Natural killer cell (primary cell): Measurements from ENCODE around the gene DUOXA1. TPM values are rescaled to one million over a fixed set of nuclear protein-coding genes. Genes with fewer than 3 reads are reported as not detected.

Experiments
- ATAC-seq, 3 donors: fragments of 150-1000 bp in 2 of 3; fragments of 200-7000 bp in 1 of 3; cut with Tn5 transposase; 1 replicate in 1 of 3; 2 replicates in 2 of 3; pipeline ENCODE4 v1.10.0; 2021; ENCODE audit warnings: mild to moderate bottlenecking in 2 of 3, moderate library complexity in 2 of 3
- DNase-seq, 2 donors: peaks; one replicate each; pipeline versions ENCODE4 v3.0.0 to v3.0.0-alpha.2; 2013 to 2021; ENCODE audit warnings: mixed read lengths in 1 of 2
- H3K27ac ChIP-seq: one replicate; pipeline ENCODE4 v1.5.1; 2013; ENCODE audit warnings: mild to moderate bottlenecking, low read length
- H3K27me3 ChIP-seq: one replicate; pipeline ENCODE4 v1.6.1; 2013; ENCODE audit warnings: low read length; ENCODE audit not compliant: control insufficient read depth, insufficient read depth
- H3K36me3 ChIP-seq: one replicate; pipeline ENCODE4 v1.6.1; 2013; ENCODE audit warnings: low read length; ENCODE audit not compliant: control insufficient read depth, insufficient read depth
- H3K4me1 ChIP-seq: one replicate; pipeline ENCODE4 v1.6.1; 2013; ENCODE audit warnings: low read length; ENCODE audit not compliant: control insufficient read depth, insufficient read depth
- H3K4me3 ChIP-seq: one replicate; pipeline ENCODE4 v1.5.1; 2013; ENCODE audit warnings: low read length
- H3K9me3 ChIP-seq: one replicate; pipeline ENCODE4 v1.6.1; 2013; ENCODE audit warnings: low read length; ENCODE audit not compliant: control insufficient read depth, insufficient read depth
- H3K27ac Mint-ChIP-seq, 2 donors: one replicate each; pipeline ENCODE4 v1.8.0; 2022; ENCODE audit warnings: mild to moderate bottlenecking in 2 of 2, mixed read lengths in 2 of 2, moderate library complexity in 1 of 2
- H3K27me3 Mint-ChIP-seq, 2 donors: one replicate each; pipeline ENCODE4 v1.8.0; 2022; ENCODE audit warnings: low read depth in 2 of 2, mixed read lengths in 2 of 2
- H3K36me3 Mint-ChIP-seq: one replicate; pipeline ENCODE4 v1.8.0; 2022; ENCODE audit warnings: mixed read lengths
- H3K4me1 Mint-ChIP-seq, 2 donors: one replicate each; pipeline ENCODE4 v1.8.0; 2022; ENCODE audit warnings: mixed read lengths in 2 of 2
- H3K4me3 Mint-ChIP-seq: one replicate; pipeline ENCODE4 v1.8.0; 2022; ENCODE audit warnings: mild to moderate bottlenecking, moderate library complexity, mixed read lengths
- H3K9me3 Mint-ChIP-seq, 2 donors: one replicate each; pipeline ENCODE4 v1.8.0; 2022; ENCODE audit warnings: mixed read lengths in 2 of 2
- CTCF ChIP-seq: fragments of 200-600 bp; IDR thresholded peaks from one replicate; pipeline ENCODE4 v1.8.0; 2022; ENCODE audit warnings: antibody characterized with exemption
- WGBS: methylation state at CpG from one replicate; pipeline ENCODE4 v1.1.7; 2013; ENCODE audit warnings: missing lambda C conversion rate; ENCODE audit not compliant: insufficient coverage; 5-methylcytosine and 5-hydroxymethylcytosine counted together
- intact Hi-C: fragments of 100-400 bp; cut with micrococcal nuclease; formaldehyde crosslinking; loops from one replicate; pipeline ENCODE4 v1.14.2; 2022
- total RNA-seq, 4 donors: library from RNA; stranded (reverse); fragments of 120-200 nt in 1 of 4; gene quantifications; one replicate each; pipeline versions ENCODE4 v1.2.3 to v1.2.4, GENCODE V29; 2013 to 2022

The DUOXA1 gene
- total RNA-seq, 3 donors from 2014 or later (not counting 1 experiment from before 2014, with no cell fraction given) = 0.39 to 0.40 TPM; not detected in 1

- H3K4me3 Mint-ChIP-seq = no peak overlapping the region
Measured at GRCh38 chr15:45131510-45131909, 1.8 kb upstream of the DUOXA1 start.

GRCh38 chr15:45130291-45131000 lies 767 bp upstream of the DUOXA1 start:
- intact Hi-C loops = no loop called here
- Histone ChIP-seq H3K4me1 (peaks cover 17% of the 10 kb centered on the region), H3K4me3 (no peak overlapping the region), H3K27me3 (peaks cover 37% of the 10 kb centered on the region), H3K27ac (no peak overlapping the region), H3K9me3 (no peaks in the 10 kb centered on the region), H3K36me3 (no peaks in the 10 kb centered on the region)
- 94% methylated on average over 7 of the region's 7 CpGs for WGBS
- Mint-ChIP-seq H3K4me3 (no peak overlapping the region), H3K9me3 (no peaks in the 10 kb centered on the region), H3K27me3 (peaks cover 59 to 75% of the 10 kb centered on the region in 2 donors), H3K4me1 (peaks cover 0 to 11% of the 10 kb centered on the region in 2 donors), H3K36me3 (no peaks in the 10 kb centered on the region), H3K27ac (no peak overlapping the region)
- TF ChIP-seq CTCF = no peak
- DNase-seq (no peak), ATAC-seq (no peak)

More at GRCh38 chr15:45131510-45131909, 1.8 kb upstream of the DUOXA1 start:
- intact Hi-C loops = no loop called here
- H3K27ac Mint-ChIP-seq = no peak overlapping the region
- DNase-seq (no peak), ATAC-seq (no peak)
- Histone ChIP-seq H3K4me3 (no peak overlapping the region), H3K36me3 (no peaks in the 10 kb centered on the region), H3K9me3 (no peaks in the 10 kb centered on the region), H3K27me3 (peaks cover 40% of the 10 kb centered on the region), H3K27ac (no peak overlapping the region), H3K4me1 (peaks cover 21% of the 10 kb centered on the region)
- no peaks in the 10 kb centered on the region for H3K9me3 Mint-ChIP-seq
- TF ChIP-seq CTCF = no peak
- H3K36me3 Mint-ChIP-seq = no peaks in the 10 kb centered on the region
- H3K27me3 Mint-ChIP-seq = peaks cover 54 to 69% of the 10 kb centered on the region in 2 donors
- peaks cover 0 to 16% of the 10 kb centered on the region in 2 donors for H3K4me1 Mint-ChIP-seq
- 96% methylated on average over 3 of the region's 3 CpGs for WGBS

- no peaks in the 10 kb centered on the region for H3K36me3 Mint-ChIP-seq
- no peak overlapping the region for H3K27ac ChIP-seq
- WGBS = 8% methylated on average over 47 of the region's 47 CpGs
- H3K36me3 ChIP-seq = no peaks in the 10 kb centered on the region
- intact Hi-C loops = no loop called here
- no peak for ATAC-seq
- no peaks in the 10 kb centered on the region for H3K9me3 ChIP-seq
- peaks cover 55 to 74% of the 10 kb centered on the region in 2 donors for H3K27me3 Mint-ChIP-seq
- H3K4me1 ChIP-seq = peaks cover 12% of the 10 kb centered on the region
- no peak for DNase-seq
- H3K9me3 Mint-ChIP-seq = no peaks in the 10 kb centered on the region
- H3K4me3 Mint-ChIP-seq = no peak overlapping the region
- no peak overlapping the region for H3K4me3 ChIP-seq
- H3K27ac Mint-ChIP-seq = no peak overlapping the region
- no peak for TF ChIP-seq CTCF
- peaks cover 31% of the 10 kb centered on the region for H3K27me3 ChIP-seq
- peaks cover 0 to 1% of the 10 kb centered on the region in 2 donors for H3K4me1 Mint-ChIP-seq
Measured at GRCh38 chr15:45128971-45129639, 574 bp downstream of the DUOXA1 start.
